Left lung (tissue), 10 donors: Measurements from ENCODE around the gene KCTD20. TPM values are rescaled to one million over a fixed set of nuclear protein-coding genes. Genes with fewer than 3 reads are reported as not detected.

ENCODE experiments used
- ATAC-seq: fragments of 200-7000 bp; cut with Tn5 transposase; one replicate; pipeline ENCODE4 v1.9.1; 2020; ENCODE audit warnings: moderate library complexity
- DNase-seq, 4 donors: peaks; one replicate each; pipeline ENCODE4 v3.0.0-alpha.2; 2013 to 2020
- H3K27ac ChIP-seq, 2 donors: fragments of 200-600 bp; sonication (generic) in 1 of 2; one replicate each; pipeline versions ENCODE4 v1.5.0 to v1.8.0; 2020 to 2021
- H3K27me3 ChIP-seq, 2 donors: fragments of 200-600 bp; sonication (generic) in 1 of 2; one replicate each; pipeline versions ENCODE4 v1.5.0 to v1.8.0; 2020 to 2021
- H3K36me3 ChIP-seq, 2 donors: fragments of 200-600 bp; sonication (generic) in 1 of 2; one replicate each; pipeline versions ENCODE4 v1.5.0 to v1.8.0; 2020 to 2021
- H3K4me1 ChIP-seq, 2 donors: fragments of 200-600 bp; one replicate each; pipeline ENCODE4 v1.8.0; 2021
- H3K4me3 ChIP-seq, 2 donors: fragments of 200-600 bp; sonication (generic) in 1 of 2; one replicate each; pipeline versions ENCODE4 v1.5.0 to v1.8.0; 2020 to 2021; ENCODE audit warnings: mild to moderate bottlenecking in 1 of 2
- H3K9me3 ChIP-seq, 2 donors: fragments of 200-600 bp; sonication (generic) in 1 of 2; one replicate each; pipeline versions ENCODE4 v1.5.0 to v1.8.0; 2020 to 2021
- CTCF ChIP-seq, 2 donors: fragments of 200-600 bp; sonication (generic) in 1 of 2; IDR thresholded peaks; one replicate each; pipeline versions ENCODE4 v1.5.0 to v1.8.0; 2021; ENCODE audit warnings: antibody characterized with exemption in 2 of 2
- intact Hi-C, 2 donors: fragments of 100-400 bp; cut with DNase I; formaldehyde crosslinking; loops; one replicate each; pipeline versions ENCODE4 v1.11.2 to v1.14.2; 2022
- polyA plus RNA-seq, 6 donors: library from polyadenylated mRNA; unstranded; fragments of 120-200 nt; gene quantifications; one replicate each; pipeline ENCODE4 v1.2.1, GENCODE V29; 2013; ENCODE audit not compliant: insufficient read length in 6 of 6
- total RNA-seq, 2 donors: library from RNA; stranded (reverse); fragmentation: NEBNext Ultra II Directional; extraction: Animal tissue kit (Norgen Biotek cat#: 25700); gene quantifications; one replicate each; pipeline ENCODE4 v1.2.1, GENCODE V29; 2021
- donor health status: DM: no; HTN: yes; CAD: no.
- donor health status: DM: no; HTN: no; CAD: no.

The KCTD20 gene
- total and polyA plus RNA-seq, 8 donors, result 47.4 to 54.7 (median 53.0) TPM

GRCh38 chr6:36523451-36523850 lies 80.7 kb downstream of the KCTD20 start:
- no peak overlapping the region for H3K27ac ChIP-seq
- no peak for TF ChIP-seq CTCF (IDR thresholded peaks at IDR 0.05)
- H3K4me3 ChIP-seq, result no peak overlapping the region
- peaks cover 0 to 83% of the 10 kb centered on the region in 2 donors for H3K36me3 ChIP-seq
- DNase-seq (no peak), ATAC-seq (no peak)
- H3K4me1 ChIP-seq, result peaks cover 6 to 15% of the 10 kb centered on the region in 2 donors
- H3K9me3 ChIP-seq, result no peaks in the 10 kb centered on the region
- intact Hi-C loops, result no loop called here
- no peaks in the 10 kb centered on the region for H3K27me3 ChIP-seq

- no peaks in the 10 kb centered on the region for H3K9me3 ChIP-seq
- peaks cover 6 to 15% of the 10 kb centered on the region in 2 donors for H3K4me1 ChIP-seq
- DNase-seq (no peak), ATAC-seq (no peak)
- no peak overlapping the region for H3K27ac ChIP-seq
- TF ChIP-seq CTCF (IDR thresholded peaks at IDR 0.05), result no peak
- no peak overlapping the region for H3K4me3 ChIP-seq
- intact Hi-C loops, result no loop called here
- H3K36me3 ChIP-seq, result peaks cover 0 to 78% of the 10 kb centered on the region in 2 donors
- no peaks in the 10 kb centered on the region for H3K27me3 ChIP-seq
Observed at GRCh38 chr6:36523936-36524499, 81.2 kb downstream of the KCTD20 start.

- intact Hi-C loops, result no loop called here
- ATAC-seq (no peak), DNase-seq (no peak)
- no peak for TF ChIP-seq CTCF (IDR thresholded peaks at IDR 0.05)
- H3K9me3 ChIP-seq, result no peaks in the 10 kb centered on the region
- no peaks in the 10 kb centered on the region for H3K27me3 ChIP-seq
- H3K27ac ChIP-seq, result no peak overlapping the region
- H3K36me3 ChIP-seq, result peaks cover 0 to 76% of the 10 kb centered on the region in 2 donors
- no peak overlapping the region for H3K4me3 ChIP-seq
- H3K4me1 ChIP-seq, result peaks cover 6 to 15% of the 10 kb centered on the region in 2 donors
Observed at GRCh38 chr6:36524871-36525270, 82.1 kb downstream of the KCTD20 start.

GRCh38 chr6:36525346-36525745 lies 82.5 kb downstream of the KCTD20 start:
- H3K4me3 ChIP-seq, result no peak overlapping the region
- no peak overlapping the region for H3K27ac ChIP-seq
- no peak for TF ChIP-seq CTCF (IDR thresholded peaks at IDR 0.05)
- intact Hi-C loops, result no loop called here
- DNase-seq, result no peak
- peaks cover 6 to 15% of the 10 kb centered on the region in 2 donors for H3K4me1 ChIP-seq
- ATAC-seq, result no peak
- H3K9me3 ChIP-seq, result no peaks in the 10 kb centered on the region
- H3K36me3 ChIP-seq, result peaks cover 0 to 75% of the 10 kb centered on the region in 2 donors
- H3K27me3 ChIP-seq, result no peaks in the 10 kb centered on the region

- Histone ChIP-seq H3K36me3 (peaks cover 0 to 75% of the 10 kb centered on the region in 2 donors), H3K27me3 (no peaks in the 10 kb centered on the region), H3K9me3 (no peaks in the 10 kb centered on the region), H3K4me1 (peaks cover 6 to 15% of the 10 kb centered on the region in 2 donors), H3K27ac (no peak overlapping the region), H3K4me3 (no peak overlapping the region)
- intact Hi-C loops, result no loop called here
- DNase-seq (no peak), ATAC-seq (no peak)
- TF ChIP-seq CTCF (IDR thresholded peaks at IDR 0.05), result no peak
Observed at GRCh38 chr6:36526066-36526465, 83.3 kb downstream of the KCTD20 start.
